ENCODE measurements around the gene SHB.

DNA sequence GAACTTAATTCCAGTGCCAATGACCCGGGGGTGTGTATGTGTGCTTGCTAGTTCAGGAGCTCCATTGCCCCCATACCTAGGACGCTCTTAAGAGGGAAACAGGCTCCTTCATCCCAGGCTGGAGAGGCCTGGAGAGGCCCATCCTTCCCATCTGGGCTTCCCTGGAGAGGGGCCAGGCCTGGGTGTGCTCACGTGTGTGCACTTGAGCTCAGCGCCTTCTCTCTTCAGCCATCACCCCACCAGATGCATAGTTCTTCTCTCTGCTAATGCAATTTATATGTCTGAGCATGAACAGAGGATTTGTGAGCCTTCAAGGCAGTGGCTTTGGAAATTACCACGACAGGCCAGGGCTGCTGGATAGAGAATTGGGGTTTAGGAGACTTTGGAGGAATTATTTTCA lies 48.6 kb upstream of the SHB start:
- TF ChIP-seq, protein P1, sequence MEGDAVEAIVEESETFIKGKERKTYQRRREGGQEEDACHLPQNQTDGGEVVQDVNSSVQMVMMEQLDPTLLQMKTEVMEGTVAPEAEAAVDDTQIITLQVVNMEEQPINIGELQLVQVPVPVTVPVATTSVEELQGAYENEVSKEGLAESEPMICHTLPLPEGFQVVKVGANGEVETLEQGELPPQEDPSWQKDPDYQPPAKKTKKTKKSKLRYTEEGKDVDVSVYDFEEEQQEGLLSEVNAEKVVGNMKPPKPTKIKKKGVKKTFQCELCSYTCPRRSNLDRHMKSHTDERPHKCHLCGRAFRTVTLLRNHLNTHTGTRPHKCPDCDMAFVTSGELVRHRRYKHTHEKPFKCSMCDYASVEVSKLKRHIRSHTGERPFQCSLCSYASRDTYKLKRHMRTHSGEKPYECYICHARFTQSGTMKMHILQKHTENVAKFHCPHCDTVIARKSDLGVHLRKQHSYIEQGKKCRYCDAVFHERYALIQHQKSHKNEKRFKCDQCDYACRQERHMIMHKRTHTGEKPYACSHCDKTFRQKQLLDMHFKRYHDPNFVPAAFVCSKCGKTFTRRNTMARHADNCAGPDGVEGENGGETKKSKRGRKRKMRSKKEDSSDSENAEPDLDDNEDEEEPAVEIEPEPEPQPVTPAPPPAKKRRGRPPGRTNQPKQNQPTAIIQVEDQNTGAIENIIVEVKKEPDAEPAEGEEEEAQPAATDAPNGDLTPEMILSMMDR (conservative IDR thresholded peaks at IDR 0.05; ENCODE audit: low read length) = no peak
- TF ChIP-seq EZH2phosphoT487 (IDR thresholded peaks at IDR 0.05; ENCODE audit: borderline replicate concordance, low read depth, low read length) = no peak
